Fibroblast of gingiva (primary cell): Measurements from ENCODE around the gene IFI16.
"Not testable (repeated sequence)": the region's sequence is repeated elsewhere in the genome, so short reads cannot be mapped to it uniquely, and the experiment has no call there.

Experiments used
- DNase-seq: peaks from one replicate; pipeline ENCODE4 v3.0.0-alpha.2; 2011; ENCODE audit warnings: low read depth

IFI16 gene

GRCh38 chr1:159007726-159008125 is 2.0 kb upstream of the IFI16 start:
- no peak for DNase-seq

GRCh38 chr1:159008744-159009188 is 941 bp upstream of the IFI16 start:
- DNase-seq = no peak

DNA sequence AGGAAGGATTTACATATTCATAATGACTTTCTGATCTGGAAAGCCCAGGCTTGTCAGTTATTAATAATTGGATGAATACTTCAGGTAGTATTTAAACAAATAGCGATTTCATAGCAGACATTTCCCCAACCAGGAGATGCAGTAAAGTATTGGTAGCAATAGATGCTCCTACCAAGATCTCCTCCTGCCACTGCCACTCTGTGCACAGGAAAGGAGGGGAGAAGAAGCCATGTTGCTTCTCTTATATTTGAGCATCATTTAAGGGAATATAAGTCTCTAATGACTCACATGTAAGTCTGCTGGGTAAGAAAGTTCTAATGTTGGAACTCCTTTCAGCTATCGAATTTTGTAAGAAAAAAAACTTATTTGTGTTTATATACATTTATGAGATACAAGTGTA is 420 bp upstream of the IFI16 start:
- DNase-seq = no peak

DNA sequence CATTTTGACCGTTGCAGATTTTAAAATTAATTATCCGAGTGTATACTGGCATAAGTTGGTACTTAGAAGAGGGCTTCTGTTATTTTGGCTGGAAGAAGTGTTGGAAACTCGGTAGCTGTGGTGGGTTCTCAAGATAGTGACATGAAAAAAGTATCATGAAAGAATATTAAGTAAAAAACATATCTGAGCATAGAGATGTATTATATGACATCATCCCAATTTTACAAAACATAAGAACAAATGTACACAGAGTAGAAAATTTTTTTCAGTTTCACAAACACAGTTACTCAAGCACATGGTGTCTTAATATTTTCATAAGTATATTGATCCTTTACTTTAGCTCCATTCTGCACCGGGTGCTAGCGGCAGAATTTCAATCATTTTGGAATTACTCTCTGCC is 684 bp downstream of the IFI16 start:
- no peak for DNase-seq

DNA sequence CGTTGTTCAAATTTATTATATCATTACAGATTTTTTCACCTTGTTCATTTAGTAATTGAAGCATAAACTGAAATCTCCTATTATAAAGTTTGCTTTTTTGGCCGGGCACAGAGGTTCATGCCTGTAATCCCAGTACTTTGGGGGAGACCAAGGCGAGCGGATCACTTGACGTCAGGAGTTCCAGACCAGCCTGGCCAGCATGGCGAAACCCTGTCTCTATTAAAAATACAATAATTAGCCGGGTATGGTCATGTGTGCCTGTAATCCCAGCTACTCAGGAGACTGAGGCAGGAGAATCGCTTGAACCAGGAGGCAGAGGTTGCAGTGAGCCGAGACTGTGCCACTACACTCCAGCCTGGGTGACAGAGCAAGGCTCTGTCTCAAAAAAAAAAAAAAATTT is 1.3 kb downstream of the IFI16 start:
- DNase-seq = peak; percentile 56

DNA sequence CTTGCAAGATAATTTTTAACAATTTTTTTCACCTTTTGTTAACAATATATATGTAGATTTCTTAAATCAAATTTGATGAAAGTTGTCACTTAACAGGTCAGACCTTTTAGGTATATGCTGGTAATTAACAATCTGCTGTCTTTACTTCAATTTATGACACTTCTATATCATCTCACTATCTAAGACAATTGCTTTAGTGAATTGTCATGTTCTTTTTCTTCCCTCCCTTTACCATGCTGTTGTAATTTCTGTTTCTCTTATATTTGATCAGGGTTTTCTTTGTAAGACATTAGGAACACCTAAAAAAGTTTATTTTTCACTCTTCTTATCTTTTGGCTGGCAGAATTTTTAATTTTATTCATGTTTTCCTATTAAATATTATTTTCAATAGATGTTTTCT is 2.0 kb downstream of the IFI16 start:
- DNase-seq = no peak

DNA sequence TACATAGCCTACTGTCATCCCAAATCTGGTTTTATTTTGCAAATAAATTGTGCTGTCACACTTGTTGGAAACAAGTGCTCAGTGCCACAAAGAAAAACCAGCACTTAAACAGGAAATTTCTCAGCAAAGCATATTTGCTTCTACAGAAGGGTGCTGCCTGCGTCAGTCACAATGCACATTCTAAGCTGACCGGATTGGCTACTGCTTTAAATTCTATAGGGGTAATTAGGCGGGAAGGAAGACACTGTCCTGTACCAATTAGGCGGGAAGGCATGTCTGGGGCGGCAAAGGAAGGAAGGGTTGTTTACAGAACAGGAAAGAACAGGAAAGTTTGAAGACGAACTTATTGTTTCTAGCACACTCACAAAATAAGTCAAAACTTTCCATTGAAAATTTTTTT is 2.8 kb downstream of the IFI16 start:
- peak; percentile 40 for DNase-seq

GRCh38 chr1:159014003-159014571 is 4.4 kb downstream of the IFI16 start:
- DNase-seq = no peak

- no peak for DNase-seq
Observed at GRCh38 chr1:159014851-159015250, 5.1 kb downstream of the IFI16 start.

- peak; percentile 81 for DNase-seq
Observed at GRCh38 chr1:159015440-159015909, 5.8 kb downstream of the IFI16 start.

DNA sequence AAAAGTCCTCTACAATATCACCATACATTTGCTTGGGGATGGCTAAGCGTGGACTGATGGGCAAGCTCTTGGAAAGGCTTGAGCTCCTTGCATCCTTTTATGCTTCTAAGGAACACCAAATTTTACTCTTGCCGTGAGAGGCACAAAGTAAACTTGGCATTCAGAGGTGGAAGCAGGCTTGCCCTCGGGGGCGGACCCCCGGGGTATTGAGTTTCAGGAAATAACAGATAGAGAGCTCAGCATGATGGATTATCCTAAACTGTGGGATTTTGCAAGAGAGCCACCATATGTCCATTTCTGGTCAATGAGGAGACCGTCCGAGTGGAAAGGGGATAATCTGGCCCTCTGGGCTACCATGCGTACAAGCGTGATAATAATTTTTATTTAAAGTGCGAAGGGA is 14.0 kb downstream of the IFI16 start:
- DNase-seq = no peak

- no peak for DNase-seq
Observed at GRCh38 chr1:159025043-159025442, 15.3 kb downstream of the IFI16 start.

GRCh38 chr1:159026841-159027240 is 17.1 kb downstream of the IFI16 start:
- DNase-seq = not testable (repeated sequence)

GRCh38 chr1:159030311-159030710 is 20.6 kb downstream of the IFI16 start:
- DNase-seq = no peak

GRCh38 chr1:159030877-159031447 is 21.3 kb downstream of the IFI16 start:
- DNase-seq = no peak

DNA sequence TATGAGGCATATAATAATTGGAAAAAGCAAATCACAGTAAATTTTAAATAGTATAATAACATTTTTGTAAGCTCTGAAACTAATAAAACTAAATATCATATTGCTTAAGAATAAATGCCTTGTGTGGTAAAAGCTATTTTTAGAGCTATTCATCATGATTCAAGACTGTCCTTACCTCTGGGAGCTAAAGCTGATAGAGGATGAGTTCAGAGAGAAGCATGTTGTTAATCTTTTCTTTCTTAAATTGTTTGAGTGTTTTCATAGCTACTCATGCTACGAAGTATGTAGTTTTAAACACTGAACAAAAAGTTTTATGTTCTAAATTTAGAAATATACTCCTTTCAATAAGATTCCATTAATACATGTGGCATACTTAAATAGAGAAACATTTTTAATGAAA is 30.5 kb downstream of the IFI16 start:
- peak; percentile 68 for DNase-seq

- no peak for DNase-seq
Observed at GRCh38 chr1:159040893-159041724, 31.4 kb downstream of the IFI16 start.

- not testable (repeated sequence) for DNase-seq
Observed at GRCh38 chr1:159046486-159046885, 36.8 kb downstream of the IFI16 start.

- no peak for DNase-seq
Observed at GRCh38 chr1:159051436-159051835, 41.7 kb downstream of the IFI16 start.

- DNase-seq = no peak
Observed at GRCh38 chr1:159054427-159054826, 44.7 kb downstream of the IFI16 start.

DNA sequence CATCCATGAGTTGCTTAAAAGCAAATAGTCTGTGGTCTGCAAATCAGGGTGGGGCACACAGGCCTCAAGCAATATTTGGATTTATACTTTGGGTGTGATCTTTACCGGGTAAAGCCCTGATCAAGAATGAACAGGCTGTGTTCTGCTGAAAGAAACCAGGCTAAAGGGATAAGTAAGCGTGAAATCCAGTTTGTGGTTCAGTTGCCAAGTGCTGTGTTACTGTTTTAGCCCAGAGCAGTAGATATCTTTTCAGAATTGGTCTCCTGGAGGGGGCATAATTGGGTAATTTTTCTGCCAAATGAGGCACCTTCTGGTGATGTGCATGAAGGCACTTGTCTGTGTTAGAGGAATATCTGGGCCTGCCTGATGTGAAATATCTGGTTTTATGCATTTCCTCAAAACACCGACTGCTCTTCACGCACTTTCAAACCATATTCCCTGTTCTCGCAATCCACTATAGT is 45.5 kb downstream of the IFI16 start:
- no peak for DNase-seq

- no peak for DNase-seq
Observed at GRCh38 chr1:159056069-159056698, 46.5 kb downstream of the IFI16 start.

- DNase-seq = no peak
Observed at GRCh38 chr1:159058751-159059150, 49.0 kb downstream of the IFI16 start.
